GM12878 (cell line): Measurements from ENCODE around the gene ANP32B. TPM values are rescaled to one million over a fixed set of nuclear protein-coding genes. Genes with fewer than 3 reads are reported as not detected.

Source experiments
- BCL3 ChIP-seq: IDR thresholded peaks from 2 replicates; pipeline ENCODE4 v1.6.1; 2011; ENCODE audit warnings: borderline replicate concordance, low read depth, mild to moderate bottlenecking, moderate library complexity, low read length; ENCODE audit not compliant: insufficient read depth, poor library complexity, severe bottlenecking
- CHD2 ChIP-seq: IDR thresholded peaks from 2 replicates; pipeline ENCODE4 v1.6.1; 2011; ENCODE audit warnings: low read depth, low read length, improper control_type of control experiment, borderline replicate concordance
- CTCF ChIP-seq, 3 experiments: IDR thresholded peaks in 2 of 3; conservative IDR thresholded peaks in 1 of 3; 2 replicates each; pipeline ENCODE4 v1.5.1; 2011; ENCODE audit warnings: low read depth in 3 of 3, low read length in 3 of 3, mild to moderate bottlenecking in 3 of 3, control low read depth in 2 of 3, moderate library complexity in 2 of 3, inconsistent platforms in 1 of 3, mixed read lengths in 1 of 3; ENCODE audit not compliant: control insufficient read depth in 2 of 3, insufficient read depth in 1 of 3; ENCODE audit errors: extremely low read depth in 1 of 3
- EGR1 ChIP-seq, 2 experiments: IDR thresholded peaks; 1 replicate in 1 of 2; 2 replicates in 1 of 2; pipeline ENCODE4 v1.6.1; 2011 to 2012; ENCODE audit warnings: low read depth in 2 of 2, low read length in 2 of 2, borderline replicate concordance in 1 of 2, mild to moderate bottlenecking in 1 of 2, moderate library complexity in 1 of 2
- EP300 ChIP-seq, 2 experiments: fragments of 150-350 bp in 1 of 2; IDR thresholded peaks; 2 replicates each; pipeline ENCODE4 v1.6.1; 2011 to 2012; ENCODE audit warnings: low read depth in 2 of 2, low read length in 2 of 2, borderline replicate concordance in 1 of 2, improper control_type of control experiment in 1 of 2, inconsistent platforms in 1 of 2; ENCODE audit not compliant: control insufficient read depth in 1 of 2
- EZH2 ChIP-seq: IDR thresholded peaks from 2 replicates; pipeline ENCODE4 v1.6.1; 2012; ENCODE audit warnings: low read depth, mild to moderate bottlenecking, control low read depth, inconsistent platforms, low read length, borderline replicate concordance; ENCODE audit not compliant: control insufficient read depth
- MAX ChIP-seq: IDR thresholded peaks from 2 replicates; pipeline ENCODE4 v1.6.1; 2012; ENCODE audit warnings: low read depth, low read length, improper control_type of control experiment
- PAX5 ChIP-seq: IDR thresholded peaks from 2 replicates; pipeline ENCODE4 v1.6.1; 2011; ENCODE audit warnings: low read depth, low read length, borderline replicate concordance
- PKNOX1 ChIP-seq: fragments of 450-650 bp; IDR thresholded peaks from 2 replicates; pipeline ENCODE4 v1.6.1; 2016; ENCODE audit warnings: mild to moderate bottlenecking
- RAD21 ChIP-seq: IDR thresholded peaks from 2 replicates; pipeline ENCODE4 v1.6.1; 2011; ENCODE audit warnings: mild to moderate bottlenecking, low read depth, low read length, moderate library complexity; ENCODE audit not compliant: insufficient read depth
- RAD51 ChIP-seq: fragments of 450-650 bp; IDR thresholded peaks from 2 replicates; pipeline ENCODE4 v1.6.1; 2016; ENCODE audit warnings: moderate library complexity, mild to moderate bottlenecking, inconsistent platforms
- RCOR1 ChIP-seq: conservative IDR thresholded peaks from 2 replicates; pipeline ENCODE4 v1.6.1; 2012; ENCODE audit warnings: low read depth, low read length, improper control_type of control experiment
- ZBTB33 ChIP-seq: fragments of 450-650 bp; IDR thresholded peaks from 2 replicates; pipeline ENCODE4 v1.6.1; 2017; ENCODE audit warnings: mild to moderate bottlenecking
- ZBTB4 ChIP-seq: fragments of 450-650 bp; formaldehyde crosslinking; IDR thresholded peaks from 2 replicates; pipeline ENCODE4 v1.4.0; 2022; ENCODE audit warnings: mild to moderate bottlenecking, moderate library complexity
- polyA plus RNA-seq, 11 experiments: library from polyadenylated mRNA; depleted of rRNA in 4 of 11; unstranded in 6 of 11; stranded (reverse) in 5 of 11; fragments of >200 nt; fragmentation: Nextera tagmentation in 4 of 11; fragmentation: Illumina TruSeq in 1 of 11; extraction: Ambion mirVana in 4 of 11; extraction: Trizol in 1 of 11; gene quantifications; 1 replicate in 1 of 11; 2 replicates in 10 of 11; pipeline versions ENCODE4 v1.2.1 to v1.2.3, GENCODE V29; 2011 to 2016; ENCODE audit warnings: inconsistent platforms in 2 of 11, missing spikeins in 2 of 11, low read depth in 1 of 11
- total RNA-seq, 4 experiments: library from RNA; depleted of rRNA in 3 of 4; stranded (reverse); fragments of >200 nt in 3 of 4; fragmentation: Illumina TruSeq in 1 of 4; extraction: Trizol in 1 of 4; gene quantifications; 2 replicates each; pipeline versions ENCODE4 v1.2.1 to v1.2.3, GENCODE V29; 2013 to 2021

Gene ANP32B
- total and polyA plus RNA-seq, 10 of the 15 experiments (the other 5 are each of a cell fraction or from before 2014, with no cell fraction given): 24.5 to 419 (median 171) TPM

- TF ChIP-seq ZBTB33 (no peak), MAX (no peak), EP300 (IDR thresholded peaks at IDR 0.05; ENCODE audit: borderline replicate concordance in 1 of 2, control insufficient read depth in 1 of 2, low read depth in 2 of 2, low read length in 2 of 2) (no peak), ZBTB4 (CRISPR knock-in tag) (no peak), RAD51 (no peak), RCOR1 (no peak), RAD21 (no peak), EZH2 (no peak), PKNOX1 (no peak), PAX5 (no peak), EGR1 (IDR thresholded peaks at IDR 0.05; ENCODE audit: borderline replicate concordance in 1 of 2, low read depth in 2 of 2, low read length in 2 of 2) (no peak), BCL3 (no peak), CHD2 (no peak), CTCF (IDR thresholded peaks at IDR 0.05 in 2 of 3, conservative IDR thresholded peaks at IDR 0.05 in 1 of 3; ENCODE audit: control insufficient read depth in 2 of 3, extremely low read depth in 1 of 3, insufficient read depth in 1 of 3, low read depth in 3 of 3, low read length in 3 of 3) (no peak)
Measured at GRCh38 chr9:97966493-97966892, 16.6 kb upstream of the ANP32B start (continued).
